HG03565 (cell line): ENCODE measurements around the gene NACC2.
"Not testable (repeated sequence)": the region's sequence is repeated elsewhere in the genome, so short reads cannot be mapped to it uniquely, and the experiment has no call there.

Experiments used
- ATAC-seq: cut with Tn5 transposase; IDR thresholded peaks from one replicate; pipeline ENCODE4 v1.9.1; 2021; ENCODE audit warnings: mild to moderate bottlenecking, moderate library complexity; ENCODE audit not compliant: unreplicated experiment

The NACC2 gene

GRCh38 chr9:136026943-136027289 lies 68.2 kb downstream of the NACC2 start:
- not testable (repeated sequence) for ATAC-seq

GRCh38 chr9:136026266-136026942 lies 68.7 kb downstream of the NACC2 start:
- no peak for ATAC-seq

GRCh38 chr9:136025481-136025880 lies 69.6 kb downstream of the NACC2 start:
- no peak for ATAC-seq

- ATAC-seq: no peak
Measured at GRCh38 chr9:136024696-136025316, 70.3 kb downstream of the NACC2 start.

- no peak for ATAC-seq
Measured at GRCh38 chr9:136024286-136024685, 70.8 kb downstream of the NACC2 start.

GRCh38 chr9:136023410-136024225 lies 71.5 kb downstream of the NACC2 start:
- no peak for ATAC-seq

- no peak for ATAC-seq
Measured at GRCh38 chr9:136022731-136023409, 72.2 kb downstream of the NACC2 start.

- no peak for ATAC-seq
Measured at GRCh38 chr9:136021872-136022681, 73.0 kb downstream of the NACC2 start.

GRCh38 chr9:136021171-136021871 lies 73.8 kb downstream of the NACC2 start:
- ATAC-seq: no peak

GRCh38 chr9:136020671-136021070 lies 74.4 kb downstream of the NACC2 start:
- ATAC-seq: no peak

GRCh38 chr9:136020206-136020605 lies 74.9 kb downstream of the NACC2 start:
- ATAC-seq: no peak

- no peak for ATAC-seq
Measured at GRCh38 chr9:136019681-136020060, 75.4 kb downstream of the NACC2 start.

- no peak for ATAC-seq
Measured at GRCh38 chr9:136019041-136019680, 75.9 kb downstream of the NACC2 start.

- no peak for ATAC-seq
Measured at GRCh38 chr9:136018257-136019031, 76.6 kb downstream of the NACC2 start.

GRCh38 chr9:136017289-136018190 lies 77.5 kb downstream of the NACC2 start:
- no peak for ATAC-seq

GRCh38 chr9:136016572-136017288 lies 78.4 kb downstream of the NACC2 start:
- no peak for ATAC-seq
